Muscle layer of colon (tissue), 2 donors: ENCODE data around the gene S100A3.
"Not testable (repeated sequence)": the region's sequence is repeated elsewhere in the genome, so short reads cannot be mapped to it uniquely, and the experiment has no call there.

Experiments
- H3K27ac ChIP-seq: one replicate; pipeline ENCODE4 v1.7.0; 2013; ENCODE audit warnings: low read depth, mild to moderate bottlenecking, low read length, moderate library complexity
- H3K27me3 ChIP-seq, 2 donors: one replicate each; pipeline ENCODE4 v1.7.0; 2013; ENCODE audit warnings: low read length in 2 of 2, mild to moderate bottlenecking in 2 of 2; ENCODE audit not compliant: insufficient read depth in 2 of 2, control insufficient read depth in 1 of 2
- H3K36me3 ChIP-seq: one replicate; pipeline ENCODE4 v1.7.0; 2013; ENCODE audit warnings: mild to moderate bottlenecking, low read length; ENCODE audit not compliant: insufficient read depth
- H3K4me1 ChIP-seq: one replicate; pipeline ENCODE4 v1.7.0; 2013; ENCODE audit warnings: mild to moderate bottlenecking, low read length; ENCODE audit not compliant: insufficient read depth
- H3K4me3 ChIP-seq, 2 donors: one replicate each; pipeline ENCODE4 v1.7.0; 2013; ENCODE audit warnings: low read length in 2 of 2, low read depth in 1 of 2, mild to moderate bottlenecking in 1 of 2, moderate library complexity in 1 of 2
- H3K9ac ChIP-seq: one replicate; pipeline ENCODE4 v1.7.0; 2013; ENCODE audit warnings: low read length
- H3K9me3 ChIP-seq: one replicate; pipeline ENCODE4 v1.7.0; 2013; ENCODE audit warnings: mild to moderate bottlenecking, low read length
- donor health status: abdominal sarcoma.
- donor health status: Adenocarcinoma of cecum.

The S100A3 gene

DNA sequence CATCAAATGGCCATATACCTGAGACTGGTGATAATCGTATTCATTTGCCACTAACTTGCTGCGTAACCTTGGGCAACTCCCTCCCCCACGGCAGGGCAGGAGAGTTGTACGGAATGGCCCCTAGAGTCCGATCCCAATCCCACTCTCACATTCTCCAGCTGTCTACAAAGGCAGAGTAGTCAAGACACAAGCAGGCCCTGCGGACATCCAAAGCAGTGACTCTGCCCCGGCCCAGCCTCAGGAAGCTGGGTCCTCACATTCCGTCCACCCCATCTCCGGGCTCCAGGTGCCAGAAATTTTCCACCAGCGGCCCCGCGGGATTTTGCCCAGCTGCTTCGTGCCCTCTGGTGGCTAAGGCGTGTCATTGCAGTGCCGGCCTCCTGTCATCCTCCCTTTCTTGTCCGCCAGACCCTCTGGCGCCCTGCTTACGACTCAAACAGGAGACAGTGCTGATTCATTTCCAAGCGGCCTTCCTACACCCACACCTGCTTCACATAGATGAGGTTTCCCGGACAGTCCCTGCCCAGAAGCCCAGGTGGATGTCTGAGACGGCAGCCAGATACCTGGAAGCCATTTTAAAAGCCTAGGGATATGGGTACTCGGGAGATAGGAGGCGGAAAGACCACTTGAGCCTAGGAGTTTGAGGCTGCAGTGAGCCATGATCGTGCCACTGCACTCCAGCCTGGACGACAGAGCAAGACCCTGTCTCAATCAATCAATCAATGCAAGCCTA, 19.5 kb upstream of the S100A3 start:
- Histone ChIP-seq H3K9me3 (no peaks in the 10 kb centered on the region), H3K4me3 (peak overlapping the region; percentile 28 to 75), H3K9ac (peak overlapping the region; percentile 35), H3K27me3 (no peaks in the 10 kb centered on the region), H3K27ac (peak overlapping the region; percentile 45), H3K4me1 (peaks cover 41% of the 10 kb centered on the region), H3K36me3 (no peaks in the 10 kb centered on the region)

DNA sequence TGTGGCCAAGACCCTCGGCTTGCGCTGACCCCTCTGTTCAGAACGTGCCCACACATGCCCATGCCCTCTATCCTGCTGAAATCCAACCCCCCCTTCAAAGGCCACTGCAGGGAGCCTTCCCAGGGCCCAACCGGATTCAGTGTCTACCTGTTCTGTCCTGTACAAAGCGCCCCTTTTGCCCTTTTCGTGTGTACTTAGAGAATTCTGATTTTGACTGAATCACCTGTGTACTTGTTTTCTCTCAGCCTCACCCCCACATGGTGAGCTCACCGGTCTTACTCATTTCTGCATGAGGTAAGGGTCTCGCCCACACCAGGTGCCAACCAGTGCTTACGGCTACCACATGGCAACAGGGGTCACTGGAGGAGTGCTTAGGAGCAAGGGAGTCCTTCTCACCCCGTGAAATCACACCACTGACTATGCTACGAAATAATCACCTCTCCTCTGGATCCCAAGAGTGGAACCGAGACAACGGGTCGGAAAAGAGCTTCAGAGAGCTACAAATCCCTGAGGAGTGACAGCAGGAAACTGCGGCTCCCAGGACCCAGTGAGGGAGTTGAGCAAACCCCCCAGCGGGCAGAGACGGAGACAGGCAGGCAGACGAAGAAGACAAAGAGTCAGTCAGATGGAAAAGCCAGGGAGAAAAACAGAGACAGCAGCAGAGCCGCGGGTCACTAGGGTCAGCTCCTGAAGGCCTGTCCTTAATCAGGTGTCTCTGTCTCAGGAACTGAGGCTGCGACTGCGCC, 18.7 kb upstream of the S100A3 start:
- Histone ChIP-seq H3K36me3 (no peaks in the 10 kb centered on the region), H3K9me3 (no peaks in the 10 kb centered on the region), H3K4me1 (peaks cover 37% of the 10 kb centered on the region), H3K27me3 (no peaks in the 10 kb centered on the region), H3K4me3 (peak overlapping the region; percentile 28 to 75), H3K27ac (peak overlapping the region; percentile 45), H3K9ac (peak overlapping the region; percentile 35)

GRCh38 chr1:153566414-153567371, 17.6 kb upstream of the S100A3 start:
- H3K27me3 ChIP-seq = no peaks in the 10 kb centered on the region
- peaks cover 36% of the 10 kb centered on the region for H3K4me1 ChIP-seq
- H3K4me3 ChIP-seq = peak overlapping the region in 1 of 2 donors; percentile 20
- H3K27ac ChIP-seq = peak overlapping the region; percentile 84
- H3K36me3 ChIP-seq = no peaks in the 10 kb centered on the region
- peak overlapping the region; percentile 11 for H3K9ac ChIP-seq
- no peaks in the 10 kb centered on the region for H3K9me3 ChIP-seq

DNA sequence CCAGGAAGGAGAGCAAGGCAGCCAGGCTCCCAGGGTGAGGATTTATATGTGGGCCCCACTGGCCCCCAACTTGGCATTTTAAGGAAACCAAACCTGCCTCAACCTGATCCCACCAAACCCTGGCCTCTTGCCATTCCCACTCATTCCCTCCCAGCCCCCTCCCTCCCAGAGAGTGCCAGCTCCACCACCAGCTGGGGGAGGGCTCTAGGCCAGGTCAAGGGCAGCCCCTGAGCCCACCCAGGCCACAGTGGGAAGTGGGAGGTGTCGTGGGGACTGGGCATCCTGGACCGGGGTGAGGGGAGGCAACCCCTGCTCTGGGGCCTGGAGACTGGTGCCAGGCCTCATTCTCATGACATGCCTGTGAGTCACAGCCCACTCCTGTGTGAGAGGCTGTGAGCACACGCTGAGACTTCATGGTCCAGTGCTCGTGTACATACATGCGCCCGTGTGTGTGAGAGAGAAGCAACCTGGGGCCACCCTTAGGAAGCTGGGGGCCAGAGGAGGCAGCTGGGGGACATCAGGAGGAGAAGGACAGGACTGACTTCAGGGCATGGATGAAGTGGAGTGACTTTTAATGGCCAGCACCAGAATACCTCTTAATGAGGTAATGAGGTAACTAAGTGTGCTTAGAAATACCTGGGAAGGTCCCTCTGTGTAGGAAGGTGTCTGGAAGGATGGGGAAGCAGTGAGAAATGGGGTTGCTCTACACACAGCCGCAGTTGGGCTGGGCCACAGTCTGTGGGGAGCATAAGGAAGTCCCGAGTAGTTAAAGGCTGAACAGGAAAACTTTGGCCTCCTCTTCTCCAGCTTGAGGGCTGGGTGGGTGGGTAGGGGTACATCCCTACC, 16.7 kb upstream of the S100A3 start, which contains the start of gene S100A2:
Gene S100A2, minus strand, starts transcription at position 316 of the 846 bp plus-strand sequence. CDS start 1,967 bp downstream, outside the sequence.
- H3K27me3 ChIP-seq = no peaks in the 10 kb centered on the region
- no peaks in the 10 kb centered on the region for H3K36me3 ChIP-seq
- H3K4me1 ChIP-seq = peaks cover 36% of the 10 kb centered on the region
- no peaks in the 10 kb centered on the region for H3K9me3 ChIP-seq
- H3K4me3 ChIP-seq = no peak within 1 kb of the TSS
- peak within 1 kb of the TSS; percentile 84 for H3K27ac ChIP-seq
- peak within 1 kb of the TSS; percentile 11 for H3K9ac ChIP-seq

DNA sequence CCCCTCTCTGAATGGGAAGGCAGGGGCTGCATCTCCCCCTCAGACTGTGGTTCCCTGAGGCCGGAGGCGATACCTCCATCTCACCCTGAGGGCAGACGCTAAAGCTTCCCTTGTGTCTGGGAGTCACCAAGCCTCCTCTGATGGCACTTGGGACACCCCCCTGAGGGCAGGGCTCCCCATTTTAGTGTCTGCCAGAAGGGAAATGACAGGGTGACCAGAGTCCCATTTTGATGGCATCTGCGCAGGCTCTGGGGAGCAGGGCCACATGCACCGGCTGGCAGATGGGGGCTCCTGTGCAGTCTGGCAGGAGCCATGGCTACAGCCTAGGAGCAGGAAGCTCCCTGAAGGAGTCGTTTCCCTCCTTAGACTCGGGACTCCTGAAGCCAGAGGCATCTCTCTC, 14.9 kb upstream of the S100A3 start:
- Histone ChIP-seq H3K4me1 (peaks cover 36% of the 10 kb centered on the region), H3K4me3 (no peak overlapping the region), H3K36me3 (no peaks in the 10 kb centered on the region), H3K27ac (no peak overlapping the region), H3K27me3 (no peaks in the 10 kb centered on the region), H3K9me3 (no peaks in the 10 kb centered on the region), H3K9ac (no peak overlapping the region)

GRCh38 chr1:153563483-153563901, 14.4 kb upstream of the S100A3 start:
- Histone ChIP-seq H3K9me3 (no peaks in the 10 kb centered on the region), H3K9ac (no peak overlapping the region), H3K4me3 (no peak overlapping the region), H3K36me3 (no peaks in the 10 kb centered on the region), H3K27me3 (no peaks in the 10 kb centered on the region), H3K27ac (no peak overlapping the region), H3K4me1 (peaks cover 32% of the 10 kb centered on the region)

DNA sequence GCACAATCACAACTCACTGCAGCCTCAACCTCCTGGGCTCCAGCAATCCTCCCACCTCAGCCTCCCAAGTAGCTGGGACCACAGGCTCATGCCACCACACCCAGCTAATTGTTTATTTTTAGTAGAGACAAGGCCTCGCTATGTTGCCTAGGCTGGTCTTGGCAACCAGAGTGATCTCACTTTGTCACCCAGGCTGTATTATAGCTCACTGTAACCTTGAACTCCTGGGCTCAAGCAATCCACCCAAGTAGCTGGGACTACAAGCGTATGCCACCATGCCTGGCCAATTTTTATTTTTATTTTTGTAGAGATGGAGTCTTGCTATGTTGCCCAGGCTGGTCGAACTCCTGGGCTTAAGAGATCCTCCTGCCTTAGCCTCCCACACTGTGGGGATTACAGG, 13.0 kb upstream of the S100A3 start:
- not testable (repeated sequence) for H3K9me3 ChIP-seq, H3K4me3 ChIP-seq, H3K27ac ChIP-seq, H3K36me3 ChIP-seq, H3K27me3 ChIP-seq, H3K9ac ChIP-seq
- peaks cover 19% of the 10 kb centered on the region for H3K4me1 ChIP-seq

DNA sequence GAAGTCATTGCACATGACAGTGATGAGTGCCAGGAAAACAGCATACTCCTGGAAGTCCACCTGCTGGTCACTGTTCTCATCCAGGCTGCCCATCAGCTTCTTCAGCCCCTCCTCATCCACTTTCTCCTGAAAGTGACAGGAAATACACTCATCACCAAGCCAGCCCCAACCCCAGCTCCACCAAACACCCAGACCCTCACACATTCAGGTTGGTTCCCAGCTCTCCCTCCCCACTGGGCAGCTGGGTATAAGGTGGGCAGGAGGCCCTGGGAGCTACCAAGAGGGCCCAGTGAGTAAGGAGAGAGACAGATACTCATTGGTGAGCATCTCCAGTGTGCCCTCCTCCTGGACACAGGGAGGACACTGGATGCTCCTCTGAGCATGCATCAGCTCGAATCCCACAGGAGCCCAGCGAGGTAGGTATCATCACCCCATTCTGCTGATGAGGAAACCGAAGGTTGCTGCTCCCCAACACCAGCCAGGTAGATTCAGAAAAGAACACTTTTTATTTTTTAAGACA, 12.5 kb upstream of the S100A3 start:
- peaks cover 14% of the 10 kb centered on the region for H3K4me1 ChIP-seq
- no peaks in the 10 kb centered on the region for H3K36me3 ChIP-seq
- no peaks in the 10 kb centered on the region for H3K9me3 ChIP-seq
- no peaks in the 10 kb centered on the region for H3K27me3 ChIP-seq
- no peak overlapping the region for H3K9ac ChIP-seq
- no peak overlapping the region for H3K4me3 ChIP-seq
- no peak overlapping the region for H3K27ac ChIP-seq

GRCh38 chr1:153560771-153561465, 11.9 kb upstream of the S100A3 start:
- Histone ChIP-seq H3K9me3 (no peaks in the 10 kb centered on the region), H3K4me3 (no peak overlapping the region), H3K36me3 (no peaks in the 10 kb centered on the region), H3K27ac (no peak overlapping the region), H3K9ac (no peak overlapping the region), H3K4me1 (peaks cover 8% of the 10 kb centered on the region), H3K27me3 (no peaks in the 10 kb centered on the region)

DNA sequence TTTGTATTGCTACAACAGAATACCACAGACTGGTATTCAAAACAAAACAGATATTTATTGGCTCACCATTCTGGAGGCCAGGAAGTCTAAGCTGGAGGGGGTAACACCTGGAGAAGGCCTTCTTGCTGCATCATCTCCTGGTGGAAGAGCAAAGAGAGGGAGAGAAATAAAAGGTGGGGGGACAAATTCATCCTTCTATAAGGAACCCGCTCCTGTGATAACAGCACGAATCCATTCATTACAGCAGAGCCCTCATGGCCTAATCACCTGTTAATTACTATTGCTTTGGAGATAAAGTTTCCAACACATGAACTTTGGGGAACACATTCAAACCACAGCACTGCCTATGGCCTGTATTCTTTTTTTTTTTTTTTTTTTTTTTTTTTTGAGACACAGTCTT, 11.2 kb upstream of the S100A3 start:
- Histone ChIP-seq H3K27ac (no peak overlapping the region), H3K4me3 (no peak overlapping the region)

More for the DNA sequence above, 11.2 kb upstream of the S100A3 start:
- Histone ChIP-seq H3K4me1 (peaks cover 1% of the 10 kb centered on the region), H3K9me3 (no peaks in the 10 kb centered on the region), H3K27me3 (no peaks in the 10 kb centered on the region), H3K9ac (no peak overlapping the region), H3K36me3 (no peaks in the 10 kb centered on the region)
